ENCODE data around the gene SEMA3D. TPM values are rescaled to one million over a fixed set of nuclear protein-coding genes. Genes with fewer than 3 reads are reported as not detected.
A peak's percentile ranks its signal among the peaks of the same experiment; 100 is the strongest.

SEMA3D gene
- total and polyA plus RNA-seq, 9 of the 15 experiments (the other 6 are each of a cell fraction or from before 2014, with no cell fraction given): 0.01 to 0.10 (median 0.04) TPM; not detected in 1

DNA sequence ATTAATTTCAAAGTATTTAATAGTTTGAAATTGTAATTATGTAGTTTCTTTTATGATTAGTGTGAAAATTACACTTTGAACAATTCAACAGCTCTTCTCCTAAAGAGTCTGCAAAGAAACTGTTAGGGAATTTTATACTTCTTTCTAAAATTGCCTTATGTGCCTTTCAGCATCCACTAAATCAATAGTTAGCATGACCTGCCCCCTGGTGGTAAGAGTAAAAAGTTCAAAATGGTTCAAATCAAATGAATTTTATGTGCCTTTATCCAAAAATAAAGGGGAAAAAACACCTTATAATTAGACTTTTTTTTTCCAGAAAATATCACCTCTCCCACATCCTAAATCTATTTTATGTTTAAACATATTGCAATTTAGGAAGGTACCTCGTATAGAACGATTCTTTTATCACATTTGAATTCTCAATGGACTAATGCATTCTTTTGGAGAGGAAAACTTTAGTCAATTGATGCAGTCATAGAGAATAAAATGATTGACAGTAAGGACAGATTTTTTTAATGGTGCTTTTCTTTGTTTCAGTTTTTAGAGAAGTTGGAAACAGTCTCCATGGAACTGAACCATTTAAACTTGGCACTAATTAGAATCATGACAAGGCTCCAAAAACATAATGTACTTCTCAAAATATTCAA, 163.7 kb downstream of the SEMA3D start:
- peak; percentile 31 to 61 (median 38) for DNase-seq (ENCODE audit: extremely low read depth in 1 of 4, low spot score in 3 of 4)
- Histone ChIP-seq H3K4me2 (ENCODE audit: insufficient read depth, low read length) (no peak overlapping the region), H3K27ac (ENCODE audit: extremely low read depth, low read depth, low read length) (no peak overlapping the region), H3K79me2 (ENCODE audit: control insufficient read depth, insufficient read depth, low read length) (no peaks in the 10 kb centered on the region), H3K4me1 (replicated peaks in 1 of 2; ENCODE audit: control insufficient read depth in 2 of 2, insufficient read depth in 2 of 2, low read length in 2 of 2) (no peaks in the 10 kb centered on the region), H3K27me3 (ENCODE audit: control insufficient read depth in 2 of 2, insufficient read depth in 2 of 2, low read length in 2 of 2) (no peaks in the 10 kb centered on the region), H2AFZ (ENCODE audit: low read depth, low read length) (no peak overlapping the region), H3K9me3 (replicated peaks; ENCODE audit: control insufficient read depth, insufficient read depth, low read depth, low read length) (no peaks in the 10 kb centered on the region), H3K4me3 (no peak overlapping the region), H3K36me3 (ENCODE audit: control insufficient read depth, insufficient read depth, low read length) (no peaks in the 10 kb centered on the region), H3K9ac (ENCODE audit: insufficient read depth in 1 of 2, low read depth in 2 of 2, low read length in 2 of 2) (no peak overlapping the region), H3K9me1 (ENCODE audit: control insufficient read depth, insufficient read depth, low read length) (no peaks in the 10 kb centered on the region), H4K20me1 (replicated peaks; ENCODE audit: control insufficient read depth, insufficient read depth, low read length) (no peaks in the 10 kb centered on the region)
- 0% methylated on average over 2 of the region's 2 CpGs for WGBS (ENCODE audit: insufficient coverage, low coverage, missing lambda C conversion rate)
- in situ Hi-C loops (cut with MboI) (loop anchor here (5.0 to 25.0 kb wide), 3 partner anchors 811 to 1086 kb away; no protein-coding TSS in a partner anchor), intact Hi-C loops (cut with micrococcal nuclease) (loop anchor here (1.0 to 5.0 kb wide), 5 partner anchors 108 to 1611 kb away; no protein-coding TSS in a partner anchor)
- ChIA-PET POLR2A (no interaction called here), CTCF (ENCODE audit: low intra/inter-chr PET ratio) (interaction anchor here (0.7 to 6.6 kb wide), 4 partner anchors 531 to 1087 kb away, joined by 3 to 88 read pairs (median 53); no protein-coding TSS in a partner anchor)
- ATAC-seq: no peak; the same call in 2 of the 3 replicates
- no TSS peak for BruUV-seq (replicated peaks)
- peak; percentile 26 for FAIRE-seq
- TF ChIP-seq SMC3 (conservative IDR thresholded peaks at IDR 0.05; ENCODE audit: insufficient read depth, low read depth, low read length) (peak; percentile 83), REST (IDR thresholded peaks at IDR 0.05; ENCODE audit: borderline replicate concordance) (peak; percentile 82), REST (CRISPR knock-in tag; IDR thresholded peaks at IDR 0.05; ENCODE audit: low read depth) (no peak), DEAF1 (CRISPR knock-in tag; IDR thresholded peaks at IDR 0.05) (peak; percentile 93), GABPB2 (CRISPR knock-in tag; conservative IDR thresholded peaks at IDR 0.05) (no peak)
- TF ChIP-seq, protein P1, sequence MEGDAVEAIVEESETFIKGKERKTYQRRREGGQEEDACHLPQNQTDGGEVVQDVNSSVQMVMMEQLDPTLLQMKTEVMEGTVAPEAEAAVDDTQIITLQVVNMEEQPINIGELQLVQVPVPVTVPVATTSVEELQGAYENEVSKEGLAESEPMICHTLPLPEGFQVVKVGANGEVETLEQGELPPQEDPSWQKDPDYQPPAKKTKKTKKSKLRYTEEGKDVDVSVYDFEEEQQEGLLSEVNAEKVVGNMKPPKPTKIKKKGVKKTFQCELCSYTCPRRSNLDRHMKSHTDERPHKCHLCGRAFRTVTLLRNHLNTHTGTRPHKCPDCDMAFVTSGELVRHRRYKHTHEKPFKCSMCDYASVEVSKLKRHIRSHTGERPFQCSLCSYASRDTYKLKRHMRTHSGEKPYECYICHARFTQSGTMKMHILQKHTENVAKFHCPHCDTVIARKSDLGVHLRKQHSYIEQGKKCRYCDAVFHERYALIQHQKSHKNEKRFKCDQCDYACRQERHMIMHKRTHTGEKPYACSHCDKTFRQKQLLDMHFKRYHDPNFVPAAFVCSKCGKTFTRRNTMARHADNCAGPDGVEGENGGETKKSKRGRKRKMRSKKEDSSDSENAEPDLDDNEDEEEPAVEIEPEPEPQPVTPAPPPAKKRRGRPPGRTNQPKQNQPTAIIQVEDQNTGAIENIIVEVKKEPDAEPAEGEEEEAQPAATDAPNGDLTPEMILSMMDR (IDR thresholded peaks at IDR 0.05 in 2 of 3, conservative IDR thresholded peaks at IDR 0.05 in 1 of 3; ENCODE audit: insufficient read depth in 2 of 3, low read depth in 1 of 3, low read length in 3 of 3): peak; percentile 37 to 80 (median 57); a peak in 4 of 6 replicates
- TF ChIP-seq, protein P2, sequence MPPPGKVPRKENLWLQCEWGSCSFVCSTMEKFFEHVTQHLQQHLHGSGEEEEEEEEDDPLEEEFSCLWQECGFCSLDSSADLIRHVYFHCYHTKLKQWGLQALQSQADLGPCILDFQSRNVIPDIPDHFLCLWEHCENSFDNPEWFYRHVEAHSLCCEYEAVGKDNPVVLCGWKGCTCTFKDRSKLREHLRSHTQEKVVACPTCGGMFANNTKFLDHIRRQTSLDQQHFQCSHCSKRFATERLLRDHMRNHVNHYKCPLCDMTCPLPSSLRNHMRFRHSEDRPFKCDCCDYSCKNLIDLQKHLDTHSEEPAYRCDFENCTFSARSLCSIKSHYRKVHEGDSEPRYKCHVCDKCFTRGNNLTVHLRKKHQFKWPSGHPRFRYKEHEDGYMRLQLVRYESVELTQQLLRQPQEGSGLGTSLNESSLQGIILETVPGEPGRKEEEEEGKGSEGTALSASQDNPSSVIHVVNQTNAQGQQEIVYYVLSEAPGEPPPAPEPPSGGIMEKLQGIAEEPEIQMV (tag; conservative IDR thresholded peaks at IDR 0.05; ENCODE audit: low read depth): no peak

All from K562 (cell line).